ENCODE data around the gene CSPG4.
"Not testable (repeated sequence)": the region's sequence is repeated elsewhere in the genome, so short reads cannot be mapped to it uniquely, and the experiment has no call there.

The CSPG4 gene

GRCh38 chr15:75647370-75648155 is 65.1 kb downstream of the CSPG4 start, which contains the start of gene SNX33:
TSS of gene SNX33 (plus strand) at chr15:75647912. CDS start at chr15:75649103, 1,191 bp downstream.
- DNase-seq: peak in 1 of 4 experiments; percentile 13

- DNase-seq: no peak
Observed at GRCh38 chr15:75646944-75647364, 65.7 kb downstream of the CSPG4 start.

- no peak for DNase-seq
Observed at GRCh38 chr15:75646112-75646943, 66.3 kb downstream of the CSPG4 start.

GRCh38 chr15:75644376-75644775 is 68.3 kb downstream of the CSPG4 start:
- DNase-seq: no peak

- DNase-seq: no peak
Observed at GRCh38 chr15:75641603-75642002, 71.0 kb downstream of the CSPG4 start.

- DNase-seq: no peak
Observed at GRCh38 chr15:75641179-75641503, 71.5 kb downstream of the CSPG4 start.

GRCh38 chr15:75640483-75641178 is 72.0 kb downstream of the CSPG4 start:
- peak in 2 of 4 experiments; percentile 29 to 30 for DNase-seq

- peak; percentile 79 to 88 (median 84) for DNase-seq
Observed at GRCh38 chr15:75639709-75640482, 72.8 kb downstream of the CSPG4 start, which contains the start of gene IMP3. TSS of gene IMP3 (minus strand) at chr15:75640224. CDS start at chr15:75640168, 56 bp downstream.

- no peak for DNase-seq
Observed at GRCh38 chr15:75639191-75639708, 73.4 kb downstream of the CSPG4 start.

GRCh38 chr15:75637245-75638009 is 75.2 kb downstream of the CSPG4 start:
- no peak for DNase-seq

GRCh38 chr15:75636026-75636425 is 76.6 kb downstream of the CSPG4 start:
- no peak for DNase-seq

GRCh38 chr15:75633922-75634321 is 78.7 kb downstream of the CSPG4 start:
- not testable (repeated sequence) for DNase-seq

GRCh38 chr15:75631935-75632334 is 80.7 kb downstream of the CSPG4 start:
- DNase-seq: no peak

- peak; percentile 88 to 93 (median 91) for DNase-seq
Observed at GRCh38 chr15:75625542-75626347, 86.9 kb downstream of the CSPG4 start, which contains the start of gene SNUPN. TSS of gene SNUPN (minus strand) at chr15:75625725. CDS start at chr15:75621051, 4,674 bp downstream.

Measured in activated CD4-positive, CD25-positive, alpha-beta regulatory T cell (primary cell).